SU-DHL-6 (cell line): ENCODE data around the gene MPPED2.
A peak's percentile ranks its signal among the peaks of the same experiment; 100 is the strongest.

ENCODE experiments used
- H2AFZ ChIP-seq: fragments of 200-600 bp; sonication (generic); 2 replicates; pipeline ENCODE4 v1.6.1; 2014; ENCODE audit warnings: low read depth, mild to moderate bottlenecking, moderate library complexity, mixed read lengths, antibody characterized with exemption, low read length; ENCODE audit not compliant: severe bottlenecking
- H3F3A ChIP-seq: fragments of 200-600 bp; shearing (Covaris generic); 2 replicates; pipeline ENCODE4 v1.6.0; 2016; ENCODE audit warnings: antibody characterized with exemption, mild to moderate bottlenecking; ENCODE audit not compliant: insufficient read depth
- H3K27ac ChIP-seq: fragments of 200-600 bp; sonication (generic); 2 replicates; pipeline ENCODE4 v1.5.1; 2016; ENCODE audit warnings: low read depth, mild to moderate bottlenecking, low read length, moderate library complexity, mixed read lengths
- H3K27me3 ChIP-seq: fragments of 200-600 bp; sonication (generic), shearing (Covaris generic); 2 replicates; pipeline ENCODE4 v1.6.0; 2014; ENCODE audit warnings: mild to moderate bottlenecking, low read length
- H3K36me3 ChIP-seq: fragments of 200-600 bp; sonication (generic); 2 replicates; pipeline ENCODE4 v1.6.1; 2014; ENCODE audit warnings: mild to moderate bottlenecking, low read length, mixed read lengths
- H3K4me2 ChIP-seq: fragments of 300-600, 200-600 bp; shearing (Covaris generic), sonication (generic); 2 replicates; pipeline ENCODE4 v1.6.0; 2014; ENCODE audit warnings: low read length, low read depth, mild to moderate bottlenecking; ENCODE audit not compliant: poor library complexity, severe bottlenecking
- H3K4me3 ChIP-seq: fragments of 200-600 bp; sonication (generic); 2 replicates; pipeline ENCODE4 v1.5.1; 2014; ENCODE audit warnings: antibody characterized with exemption, low read length, mild to moderate bottlenecking, mixed read lengths; ENCODE audit not compliant: insufficient read depth, poor library complexity, severe bottlenecking
- H3K79me2 ChIP-seq: fragments of 200-600 bp; sonication (generic); 2 replicates; pipeline ENCODE4 v1.6.1; 2014; ENCODE audit warnings: mild to moderate bottlenecking, low read length, moderate library complexity; ENCODE audit not compliant: insufficient read depth
- H3K9ac ChIP-seq: fragments of 200-600 bp; sonication (generic); 2 replicates; pipeline ENCODE4 v1.7.0; 2014; ENCODE audit warnings: mild to moderate bottlenecking, low read length
- H3K9me2 ChIP-seq: fragments of 200-600 bp; sonication (generic); replicated peaks from 2 replicates; pipeline ENCODE4 v1.6.1; 2014; ENCODE audit warnings: low read length; ENCODE audit not compliant: insufficient read depth
- H3K9me3 ChIP-seq: fragments of 200-600 bp; sonication (generic); 2 replicates; pipeline ENCODE4 v1.6.1; 2014; ENCODE audit warnings: low read length, mixed read lengths; ENCODE audit not compliant: insufficient read depth
- H4K20me1 ChIP-seq: fragments of 200-600 bp; sonication (generic); 2 replicates; pipeline ENCODE4 v1.6.1; 2014; ENCODE audit warnings: low read depth, mild to moderate bottlenecking, antibody characterized with exemption, low read length, moderate library complexity, mixed read lengths
- CTCF ChIP-seq: fragments of 200-600 bp; sonication (generic); IDR thresholded peaks from one replicate; pipeline ENCODE4 v1.5.1; 2017; ENCODE audit warnings: antibody characterized with exemption, mild to moderate bottlenecking, low read length, moderate library complexity; ENCODE audit not compliant: insufficient read depth, poor library complexity, severe bottlenecking
- EZH2phosphoT487 ChIP-seq: fragments of 200-600 bp; sonication (generic), shearing (Covaris generic); conservative IDR thresholded peaks from 2 replicates; pipeline ENCODE4 v1.6.1; 2018; ENCODE audit warnings: mild to moderate bottlenecking, antibody characterized with exemption, low read length, moderate library complexity, mixed read lengths

The MPPED2 gene

GRCh38 chr11:30586251-30587144 is at the start of gene MPPED2:
Gene MPPED2 (minus strand): TSS chr11:30586353. CDS start chr11:30580373, 5,980 bp downstream.
- Histone ChIP-seq H4K20me1 (no peaks in the 10 kb centered on the region), H3K27ac (no peak within 1 kb of the TSS), H3K9me3 (no peaks in the 10 kb centered on the region), H3K27me3 (no peaks in the 10 kb centered on the region), H3F3A (no peaks in the 10 kb centered on the region), H3K79me2 (no peaks in the 10 kb centered on the region), H3K9ac (no peak within 1 kb of the TSS; the same call in 1 of the 2 replicates), H3K4me3 (no peak within 1 kb of the TSS), H3K4me2 (peak within 1 kb of the TSS; percentile 22), H3K36me3 (no peaks in the 10 kb centered on the region), H3K9me2 (no peaks in the 10 kb centered on the region), H2AFZ (no peak within 1 kb of the TSS)
- TF ChIP-seq EZH2phosphoT487 (no peak), CTCF (no peak)

GRCh38 chr11:30635401-30635989 is 49.3 kb upstream of the MPPED2 start:
- Histone ChIP-seq H3K79me2 (no peaks in the 10 kb centered on the region), H3K27me3 (no peaks in the 10 kb centered on the region), H3K9me2 (no peaks in the 10 kb centered on the region), H3K4me2 (no peak overlapping the region), H3K9ac (no peak overlapping the region), H4K20me1 (no peaks in the 10 kb centered on the region), H3K4me3 (no peak overlapping the region), H3F3A (no peaks in the 10 kb centered on the region), H2AFZ (no peak overlapping the region), H3K27ac (no peak overlapping the region), H3K36me3 (no peaks in the 10 kb centered on the region), H3K9me3 (no peaks in the 10 kb centered on the region)
- TF ChIP-seq CTCF (no peak), EZH2phosphoT487 (no peak)

GRCh38 chr11:30631148-30631547 is 45.0 kb upstream of the MPPED2 start:
- Histone ChIP-seq H3K36me3 (no peaks in the 10 kb centered on the region), H3K27ac (no peak overlapping the region), H3F3A (no peaks in the 10 kb centered on the region), H3K9me2 (no peaks in the 10 kb centered on the region), H3K79me2 (no peaks in the 10 kb centered on the region), H4K20me1 (no peaks in the 10 kb centered on the region), H3K4me2 (no peak overlapping the region), H3K27me3 (no peaks in the 10 kb centered on the region), H3K9me3 (no peaks in the 10 kb centered on the region), H3K9ac (no peak overlapping the region), H2AFZ (no peak overlapping the region), H3K4me3 (no peak overlapping the region)
- TF ChIP-seq CTCF: no peak
- no peak for TF ChIP-seq EZH2phosphoT487
